Measurements from ENCODE around the gene PI16. TPM values are rescaled to one million over a fixed set of nuclear protein-coding genes. Genes with fewer than 3 reads are reported as not detected.

The PI16 gene
- total and polyA plus RNA-seq, 4 donors = 0.12 to 0.25 (median 0.24) TPM; not detected in 1

GRCh38 chr6:37007340-37008043 is 53.0 kb downstream of the PI16 start:
- WGBS = 68% methylated on average over 12 of the region's 12 CpGs
- no peak for DNase-seq (ENCODE audit: low spot score)

More at GRCh38 chr6:37007340-37008043, 53.0 kb downstream of the PI16 start:
- H3K27ac ChIP-seq (ENCODE audit: low read depth in 1 of 2, low read length in 2 of 2) = no peak overlapping the region
- H3K4me1 ChIP-seq (ENCODE audit: control insufficient read depth in 4 of 4, insufficient read depth in 4 of 4, low read length in 3 of 4) = no peaks in the 10 kb centered on the region
- H3K27me3 ChIP-seq (ENCODE audit: control insufficient read depth in 4 of 4, insufficient read depth in 4 of 4, low read length in 3 of 4) = no peaks in the 10 kb centered on the region
- H3K4me3 ChIP-seq (ENCODE audit: low read depth in 1 of 3, low read length in 3 of 3) = peak overlapping the region in 1 of 3 donors; percentile 33
- TF ChIP-seq ATF3 (IDR thresholded peaks at IDR 0.05) (no peak), YY1 (IDR thresholded peaks at IDR 0.05) (no peak), GABPA (IDR thresholded peaks at IDR 0.05 in 1 of 2, conservative IDR thresholded peaks at IDR 0.05 in 1 of 2) (no peak), JUND (IDR thresholded peaks at IDR 0.05) (no peak), RXRA (IDR thresholded peaks at IDR 0.05) (no peak), RAD21 (IDR thresholded peaks at IDR 0.05) (no peak), EGR1 (IDR thresholded peaks at IDR 0.05; ENCODE audit: low read depth in 2 of 2) (no peak), HNF4A (conservative IDR thresholded peaks at IDR 0.05) (no peak), ZBTB33 (IDR thresholded peaks at IDR 0.05) (no peak), SP1 (IDR thresholded peaks at IDR 0.05) (no peak), NR2F2 (IDR thresholded peaks at IDR 0.05) (no peak), FOXA1 (IDR thresholded peaks at IDR 0.05) (no peak)
- TF ChIP-seq, protein P1, sequence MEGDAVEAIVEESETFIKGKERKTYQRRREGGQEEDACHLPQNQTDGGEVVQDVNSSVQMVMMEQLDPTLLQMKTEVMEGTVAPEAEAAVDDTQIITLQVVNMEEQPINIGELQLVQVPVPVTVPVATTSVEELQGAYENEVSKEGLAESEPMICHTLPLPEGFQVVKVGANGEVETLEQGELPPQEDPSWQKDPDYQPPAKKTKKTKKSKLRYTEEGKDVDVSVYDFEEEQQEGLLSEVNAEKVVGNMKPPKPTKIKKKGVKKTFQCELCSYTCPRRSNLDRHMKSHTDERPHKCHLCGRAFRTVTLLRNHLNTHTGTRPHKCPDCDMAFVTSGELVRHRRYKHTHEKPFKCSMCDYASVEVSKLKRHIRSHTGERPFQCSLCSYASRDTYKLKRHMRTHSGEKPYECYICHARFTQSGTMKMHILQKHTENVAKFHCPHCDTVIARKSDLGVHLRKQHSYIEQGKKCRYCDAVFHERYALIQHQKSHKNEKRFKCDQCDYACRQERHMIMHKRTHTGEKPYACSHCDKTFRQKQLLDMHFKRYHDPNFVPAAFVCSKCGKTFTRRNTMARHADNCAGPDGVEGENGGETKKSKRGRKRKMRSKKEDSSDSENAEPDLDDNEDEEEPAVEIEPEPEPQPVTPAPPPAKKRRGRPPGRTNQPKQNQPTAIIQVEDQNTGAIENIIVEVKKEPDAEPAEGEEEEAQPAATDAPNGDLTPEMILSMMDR (IDR thresholded peaks at IDR 0.05; ENCODE audit: low read depth, low read length, missing input control) = no peak
- TF ChIP-seq, protein P2, sequence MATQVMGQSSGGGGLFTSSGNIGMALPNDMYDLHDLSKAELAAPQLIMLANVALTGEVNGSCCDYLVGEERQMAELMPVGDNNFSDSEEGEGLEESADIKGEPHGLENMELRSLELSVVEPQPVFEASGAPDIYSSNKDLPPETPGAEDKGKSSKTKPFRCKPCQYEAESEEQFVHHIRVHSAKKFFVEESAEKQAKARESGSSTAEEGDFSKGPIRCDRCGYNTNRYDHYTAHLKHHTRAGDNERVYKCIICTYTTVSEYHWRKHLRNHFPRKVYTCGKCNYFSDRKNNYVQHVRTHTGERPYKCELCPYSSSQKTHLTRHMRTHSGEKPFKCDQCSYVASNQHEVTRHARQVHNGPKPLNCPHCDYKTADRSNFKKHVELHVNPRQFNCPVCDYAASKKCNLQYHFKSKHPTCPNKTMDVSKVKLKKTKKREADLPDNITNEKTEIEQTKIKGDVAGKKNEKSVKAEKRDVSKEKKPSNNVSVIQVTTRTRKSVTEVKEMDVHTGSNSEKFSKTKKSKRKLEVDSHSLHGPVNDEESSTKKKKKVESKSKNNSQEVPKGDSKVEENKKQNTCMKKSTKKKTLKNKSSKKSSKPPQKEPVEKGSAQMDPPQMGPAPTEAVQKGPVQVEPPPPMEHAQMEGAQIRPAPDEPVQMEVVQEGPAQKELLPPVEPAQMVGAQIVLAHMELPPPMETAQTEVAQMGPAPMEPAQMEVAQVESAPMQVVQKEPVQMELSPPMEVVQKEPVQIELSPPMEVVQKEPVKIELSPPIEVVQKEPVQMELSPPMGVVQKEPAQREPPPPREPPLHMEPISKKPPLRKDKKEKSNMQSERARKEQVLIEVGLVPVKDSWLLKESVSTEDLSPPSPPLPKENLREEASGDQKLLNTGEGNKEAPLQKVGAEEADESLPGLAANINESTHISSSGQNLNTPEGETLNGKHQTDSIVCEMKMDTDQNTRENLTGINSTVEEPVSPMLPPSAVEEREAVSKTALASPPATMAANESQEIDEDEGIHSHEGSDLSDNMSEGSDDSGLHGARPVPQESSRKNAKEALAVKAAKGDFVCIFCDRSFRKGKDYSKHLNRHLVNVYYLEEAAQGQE (IDR thresholded peaks at IDR 0.05) = no peak
- TF ChIP-seq, protein P3, sequence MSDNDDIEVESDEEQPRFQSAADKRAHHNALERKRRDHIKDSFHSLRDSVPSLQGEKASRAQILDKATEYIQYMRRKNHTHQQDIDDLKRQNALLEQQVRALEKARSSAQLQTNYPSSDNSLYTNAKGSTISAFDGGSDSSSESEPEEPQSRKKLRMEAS (IDR thresholded peaks at IDR 0.05) = no peak
- no peaks in the 10 kb centered on the region for H3K36me3 ChIP-seq (ENCODE audit: control insufficient read depth in 4 of 4, insufficient read depth in 3 of 4, low read depth in 1 of 4, low read length in 3 of 4)
- H3K9ac ChIP-seq (ENCODE audit: low read depth in 1 of 2, low read length in 2 of 2) = no peak overlapping the region
- H3K9me3 ChIP-seq (ENCODE audit: control insufficient read depth in 4 of 4, low read length in 3 of 4) = no peaks in the 10 kb centered on the region
